ENCODE data around the gene CFAP299.

Gene CFAP299

DNA sequence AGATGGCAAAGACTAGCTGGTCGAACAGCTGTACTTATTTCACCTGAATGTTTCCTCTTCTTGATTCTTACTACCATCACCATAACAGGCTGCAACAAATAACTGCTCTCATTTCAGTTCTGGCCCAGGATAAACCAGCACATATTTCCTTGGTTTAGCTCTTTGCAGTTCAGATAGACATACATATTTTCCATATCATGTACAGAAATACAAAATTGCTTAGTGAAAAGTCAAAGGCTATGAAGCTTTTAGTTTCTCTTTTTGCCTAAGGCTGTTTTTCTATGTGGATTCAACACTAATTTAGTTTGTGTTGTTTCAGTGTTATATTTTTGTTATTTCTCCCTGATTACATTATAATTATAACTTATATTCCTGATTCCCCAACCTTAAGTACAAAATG, 591.4 kb downstream of the CFAP299 start:
- DNase-seq (ENCODE audit: low read depth): no peak

DNA sequence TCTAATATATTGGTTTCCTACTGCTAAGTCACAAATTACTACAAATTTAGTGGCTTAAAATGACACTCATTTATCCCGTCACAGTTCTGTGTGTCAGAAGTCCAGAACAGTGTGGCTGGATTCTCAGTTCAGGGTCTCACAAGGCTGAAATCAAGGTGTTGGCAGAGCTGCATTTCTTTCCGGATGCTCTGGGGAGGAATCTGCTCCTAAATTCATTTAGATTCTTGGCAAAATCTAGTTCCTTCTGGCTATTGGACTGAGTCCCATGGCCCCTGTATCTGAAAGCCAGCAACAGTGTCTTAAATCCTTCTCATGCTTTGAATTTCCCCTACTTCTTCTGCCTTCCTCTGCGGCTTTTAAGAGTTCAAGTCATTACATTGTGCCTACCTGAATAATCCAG, 591.9 kb downstream of the CFAP299 start:
- DNase-seq (ENCODE audit: low read depth): no peak

DNA sequence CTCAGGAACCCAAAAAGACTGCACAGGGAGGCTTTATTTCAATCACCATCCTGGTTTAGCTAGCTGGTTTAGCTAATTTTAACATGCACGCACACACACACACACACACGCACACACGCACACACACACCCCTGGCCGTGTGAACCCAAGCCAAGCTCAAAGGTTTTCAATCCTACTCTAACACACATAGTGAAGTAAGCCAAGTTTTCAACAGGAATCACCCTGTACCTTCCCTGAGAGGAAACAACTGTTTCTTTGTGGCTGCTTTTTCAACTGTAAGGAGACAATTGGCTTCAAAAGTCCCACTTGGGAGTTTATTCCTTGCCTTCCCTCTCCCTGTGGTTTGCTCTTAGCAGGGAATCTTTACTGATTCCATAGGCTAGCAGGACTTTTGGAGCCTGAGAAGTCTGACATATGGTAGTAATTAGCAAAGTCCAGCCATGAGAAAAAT, 596.1 kb downstream of the CFAP299 start:
- DNase-seq (ENCODE audit: low read depth): no peak

DNA sequence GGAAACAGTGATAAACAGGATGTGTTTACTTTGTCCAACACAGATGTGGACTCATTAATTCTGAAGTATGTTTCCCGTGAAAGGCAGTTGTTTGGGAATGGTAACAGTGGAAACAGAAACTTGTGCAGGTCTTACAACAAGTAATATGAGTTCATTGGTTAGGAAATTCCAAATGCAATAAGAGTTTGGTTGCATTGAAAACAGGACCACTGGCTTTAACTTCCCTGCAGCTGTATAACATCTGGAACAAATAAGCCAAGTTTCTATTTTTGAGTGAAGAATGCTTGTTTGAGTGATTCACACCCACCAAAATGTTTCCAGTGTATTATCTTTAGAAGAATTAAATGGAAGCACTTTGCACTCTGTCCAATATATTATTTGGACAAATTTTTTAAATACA, 612.6 kb downstream of the CFAP299 start:
- peak; percentile 71 for DNase-seq (ENCODE audit: low read depth)

DNA sequence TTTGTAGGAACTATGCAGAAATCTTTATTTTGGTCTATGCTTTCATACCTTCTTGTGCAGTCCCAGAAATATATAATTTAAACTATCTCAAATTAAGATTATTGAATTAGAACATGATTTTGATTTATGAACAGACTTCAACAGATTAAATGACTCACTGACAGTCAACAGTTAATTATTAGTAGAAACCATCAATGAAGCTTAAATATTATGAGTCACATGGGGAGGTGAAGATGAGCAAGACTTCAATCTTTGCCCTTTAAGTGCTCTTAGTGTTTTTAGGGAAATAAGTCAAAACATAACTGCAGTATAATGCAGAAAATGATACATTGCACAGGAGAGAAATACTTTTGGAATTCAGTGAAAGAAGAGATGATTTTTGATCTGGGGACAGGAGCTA, 613.5 kb downstream of the CFAP299 start:
- DNase-seq (ENCODE audit: low read depth): no peak

DNA sequence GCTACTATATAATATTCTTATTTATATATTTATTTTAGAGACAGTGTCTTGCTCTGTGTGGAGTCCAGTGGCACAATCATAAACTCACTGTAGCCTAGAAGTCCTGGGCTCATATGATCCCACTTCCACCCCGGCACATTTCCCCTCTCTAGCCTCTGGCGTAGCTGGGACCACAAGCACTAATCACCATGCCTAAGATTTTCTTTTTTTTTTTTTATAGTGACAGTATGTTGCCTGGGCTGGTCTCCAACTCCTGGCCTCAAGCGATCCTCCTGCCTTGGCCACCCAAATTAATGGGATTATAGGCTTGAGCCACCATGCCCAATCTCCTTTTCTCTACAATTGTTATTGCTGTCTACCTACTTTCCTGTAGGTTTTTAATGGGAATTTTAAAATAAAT, 620.9 kb downstream of the CFAP299 start:
- DNase-seq (ENCODE audit: low read depth): no peak

DNA sequence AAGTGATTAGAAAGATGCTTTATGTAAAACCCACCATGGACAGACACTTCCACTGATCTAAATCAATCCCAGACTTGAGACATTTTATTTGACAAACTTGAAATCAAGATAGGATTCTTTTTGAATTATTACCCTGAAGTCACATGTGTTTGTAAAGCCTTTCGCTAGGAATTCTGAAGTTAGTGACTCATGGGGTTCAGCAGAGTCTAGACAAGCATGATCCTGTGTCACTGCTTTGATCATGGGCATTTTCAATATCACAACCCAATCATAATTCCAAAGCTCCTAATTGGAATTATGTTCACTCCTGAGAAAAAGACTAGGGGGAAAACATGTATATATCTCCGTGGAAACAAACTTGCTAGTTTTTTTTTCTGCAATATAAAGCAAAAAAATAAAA, 627.5 kb downstream of the CFAP299 start:
- no peak for DNase-seq (ENCODE audit: low read depth)

DNA sequence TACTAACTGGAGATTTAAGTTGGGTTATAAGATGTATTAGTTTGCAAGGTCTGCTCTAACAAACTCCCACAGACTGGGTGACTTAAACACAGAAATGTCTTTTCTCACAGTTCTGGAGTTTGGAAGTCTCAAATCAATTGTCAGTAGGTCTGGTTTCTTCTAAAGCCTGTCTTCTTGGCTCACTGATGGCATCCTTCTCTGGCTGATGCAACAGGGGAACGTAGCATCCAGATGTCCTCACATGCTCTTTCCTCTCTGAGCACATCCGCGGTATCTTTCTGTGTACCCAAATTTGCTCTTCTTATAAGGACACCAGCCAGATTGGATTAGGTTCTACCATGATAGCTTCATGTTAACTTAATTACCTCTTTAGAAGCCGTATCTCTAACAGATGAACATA, 631.8 kb downstream of the CFAP299 start:
- peak; percentile 5 for DNase-seq (ENCODE audit: low read depth)

DNA sequence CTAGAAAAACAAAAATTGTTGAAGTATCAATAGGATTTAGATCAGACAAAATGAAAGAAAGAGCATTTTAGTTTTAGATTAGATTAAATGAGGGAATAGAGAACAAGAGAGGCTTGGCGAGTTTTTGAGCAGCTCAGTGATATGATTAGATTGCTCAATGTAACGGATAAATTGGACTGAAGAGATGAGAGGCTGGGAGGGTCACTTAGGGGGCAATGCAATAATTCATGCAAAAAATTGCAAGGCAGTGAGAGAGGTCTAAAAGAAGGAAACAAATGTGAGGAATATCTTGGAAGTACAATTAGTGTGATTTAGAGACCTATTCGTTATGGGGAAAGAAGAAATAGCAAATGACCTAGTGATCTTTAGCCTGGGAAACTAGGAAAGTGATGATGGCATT, 644.7 kb downstream of the CFAP299 start:
- no peak for DNase-seq (ENCODE audit: low read depth)

DNA sequence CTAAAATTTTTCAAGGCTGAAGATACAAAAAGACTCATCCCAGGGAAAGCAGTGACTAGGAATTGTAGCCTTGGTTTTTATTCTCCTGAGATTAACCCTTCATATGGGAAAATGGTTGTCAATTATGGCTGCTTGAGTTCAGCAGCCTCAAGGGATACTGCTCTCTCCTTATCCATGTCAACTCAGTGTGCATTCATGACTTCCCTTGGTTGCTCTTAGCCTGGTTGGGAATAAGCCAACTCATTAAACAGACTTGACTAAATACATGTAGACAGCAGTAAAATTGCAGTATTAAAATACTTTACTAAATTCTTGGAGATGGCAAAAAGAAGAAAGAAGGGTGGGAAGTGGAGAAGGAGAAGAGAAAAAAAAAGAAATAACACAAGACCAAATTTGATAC, 650.5 kb downstream of the CFAP299 start:
- no peak for DNase-seq (ENCODE audit: low read depth)

DNA sequence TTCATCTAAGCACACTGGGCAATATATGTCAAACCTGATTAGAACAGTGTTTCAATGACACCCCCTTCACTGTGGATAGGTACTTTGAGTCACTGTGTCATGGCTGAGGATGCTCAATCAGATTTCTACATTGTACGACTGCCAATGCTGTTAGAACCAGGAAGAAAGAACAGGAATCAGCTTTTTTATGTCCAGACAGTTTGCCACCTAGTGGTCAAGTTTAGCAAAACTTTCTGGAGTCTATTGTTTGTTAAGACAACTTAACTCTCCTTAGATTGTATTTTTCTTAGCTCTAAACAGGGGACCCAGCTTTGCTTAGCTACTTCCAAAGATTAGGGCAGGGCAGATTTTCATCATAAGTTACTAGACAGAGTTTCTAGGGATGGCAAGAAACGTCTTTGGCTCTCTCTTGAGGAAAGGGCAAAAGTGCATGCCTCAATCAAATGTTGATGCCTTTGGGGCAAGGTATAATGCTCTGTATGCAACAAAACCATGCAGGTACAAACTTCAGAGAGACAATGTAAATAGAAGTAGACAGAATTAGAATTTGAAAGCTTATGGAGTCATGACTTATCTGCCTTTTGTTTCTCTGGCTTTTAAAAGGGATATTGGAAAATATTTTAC, 654.5 kb downstream of the CFAP299 start:
- DNase-seq (ENCODE audit: low read depth): peak; percentile 62

DNA sequence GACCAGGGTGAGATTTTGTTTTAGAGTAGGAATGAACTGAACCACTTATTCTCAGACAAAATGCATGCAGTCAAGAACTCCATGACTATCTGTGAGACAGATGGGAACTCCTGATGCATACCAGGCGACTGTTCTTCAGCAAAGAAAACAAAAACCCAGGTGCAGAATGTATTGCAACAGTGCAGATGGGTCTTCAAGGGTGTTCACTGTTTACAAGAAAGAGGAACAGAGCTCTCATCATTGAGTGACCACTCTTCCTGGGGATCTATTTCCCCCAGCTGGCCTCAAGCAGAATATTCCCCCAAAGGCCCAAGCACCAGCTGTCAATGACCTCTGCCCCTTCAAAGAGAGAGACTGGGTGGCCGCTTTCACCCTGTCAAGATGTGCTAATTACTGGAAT, 655.3 kb downstream of the CFAP299 start:
- no peak for DNase-seq (ENCODE audit: low read depth)

DNA sequence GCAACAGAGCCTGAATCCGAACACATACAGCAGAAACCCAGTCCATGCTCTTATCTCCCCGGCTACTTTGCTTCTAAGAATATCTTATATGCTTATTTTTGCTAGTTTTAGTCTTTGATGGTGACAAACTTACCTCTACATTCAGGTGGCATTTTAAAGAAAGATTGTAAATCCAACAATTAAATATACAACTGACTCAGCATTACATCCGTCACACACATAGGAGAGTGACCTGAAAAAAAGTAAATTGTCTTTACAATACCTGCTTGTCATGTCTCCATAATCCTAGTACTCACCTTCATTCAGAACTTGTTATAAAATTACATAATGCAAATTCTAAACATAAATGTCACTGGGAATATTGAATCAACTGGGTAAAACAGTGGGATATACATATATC, 664.4 kb downstream of the CFAP299 start:
- no peak for DNase-seq (ENCODE audit: low read depth)

DNA sequence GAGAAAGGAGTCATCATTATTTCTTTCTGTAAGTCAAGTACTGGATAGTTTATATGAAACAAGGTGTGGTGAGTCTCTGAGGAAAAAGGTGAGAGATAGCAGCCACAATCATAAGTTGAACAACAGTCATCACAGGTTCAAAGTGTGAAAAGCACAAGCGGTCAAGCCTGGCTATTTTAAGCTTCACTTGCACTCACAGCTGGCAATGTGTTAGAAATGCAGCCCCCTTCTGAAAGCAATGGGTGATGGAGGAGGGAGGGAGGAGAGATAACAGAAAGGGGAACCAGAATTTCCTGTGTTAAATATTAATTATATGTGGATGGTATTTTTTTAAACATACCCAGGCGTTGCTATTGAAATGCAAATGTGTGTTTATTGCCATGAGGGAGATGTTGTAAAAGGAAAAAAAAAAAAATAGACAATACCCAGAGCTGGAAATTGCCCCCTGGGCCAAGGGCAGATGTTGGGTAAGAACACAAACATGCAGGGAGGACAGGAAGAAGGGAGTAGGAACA, 668.1 kb downstream of the CFAP299 start:
- DNase-seq (ENCODE audit: low read depth): no peak

DNA sequence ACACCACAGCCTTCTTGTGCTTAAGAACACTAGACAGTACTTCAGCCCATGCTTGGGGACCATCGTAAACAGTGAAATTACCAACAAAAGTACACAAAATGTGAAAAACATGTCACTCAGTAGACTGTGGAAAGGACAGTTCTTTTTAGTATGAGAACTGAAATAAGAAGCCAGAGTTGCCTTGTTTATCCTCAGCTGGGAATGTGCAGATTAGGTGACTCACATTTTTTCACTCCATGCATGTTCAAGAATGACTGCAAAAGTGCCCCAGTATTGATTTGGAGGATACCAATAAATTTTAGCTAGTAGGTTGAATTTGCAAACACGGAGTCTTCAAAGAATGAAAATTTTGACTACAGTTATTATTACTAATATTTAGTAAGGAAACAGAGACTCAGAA, 671.9 kb downstream of the CFAP299 start:
- no peak for DNase-seq (ENCODE audit: low read depth)

All from fibroblast of gingiva (primary cell).